ENCODE measurements around the gene ADPRM. TPM values are rescaled to one million over a fixed set of nuclear protein-coding genes. Genes with fewer than 3 reads are reported as not detected.

ADPRM gene, protein sequence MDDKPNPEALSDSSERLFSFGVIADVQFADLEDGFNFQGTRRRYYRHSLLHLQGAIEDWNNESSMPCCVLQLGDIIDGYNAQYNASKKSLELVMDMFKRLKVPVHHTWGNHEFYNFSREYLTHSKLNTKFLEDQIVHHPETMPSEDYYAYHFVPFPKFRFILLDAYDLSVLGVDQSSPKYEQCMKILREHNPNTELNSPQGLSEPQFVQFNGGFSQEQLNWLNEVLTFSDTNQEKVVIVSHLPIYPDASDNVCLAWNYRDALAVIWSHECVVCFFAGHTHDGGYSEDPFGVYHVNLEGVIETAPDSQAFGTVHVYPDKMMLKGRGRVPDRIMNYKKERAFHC
- total RNA-seq (10 to 100 TPM; 34.2 to 35.0 TPM), total RNA-seq (8.3 to 73.5 (median 32.2) reads per million in 172 experiments)
- polyA plus RNA-seq (2013, experiment 1 of 2), result 39.8 TPM
- 29.3 TPM for polyA plus RNA-seq (2013, experiment 2 of 2)

- no peaks in the 10 kb centered on the region for H3K9me3 ChIP-seq (ENCODE audit: control insufficient read depth in 1 of 2, insufficient read depth in 1 of 2, low read length in 2 of 2)
- peak within 1 kb of the TSS; percentile 81 for H3K4me3 ChIP-seq (ENCODE audit: low read length)
- H3K27ac ChIP-seq (ENCODE audit: low read depth in 1 of 2, low read length in 2 of 2), result peak within 1 kb of the TSS; percentile 84 to 95
- peaks cover 23% of the 10 kb centered on the region for H3K36me3 ChIP-seq (ENCODE audit: insufficient read depth, low read length)
- ATAC-seq (ENCODE audit: poor library complexity) (peak; percentile 84), DNase-seq (peak; percentile 76 to 95 (median 86))
- peak within 1 kb of the TSS; percentile 95 for H3K27ac Mint-ChIP-seq
- no peak for TF ChIP-seq CTCF (IDR thresholded peaks at IDR 0.05)
- H3K36me3 Mint-ChIP-seq (ENCODE audit: low read depth), result peaks cover 77% of the 10 kb centered on the region
- peak within 1 kb of the TSS; percentile 94 for H3K4me3 Mint-ChIP-seq
- no peaks in the 10 kb centered on the region for H3K9me3 Mint-ChIP-seq
- H3K27me3 ChIP-seq (ENCODE audit: control insufficient read depth in 1 of 2, insufficient read depth in 2 of 2, low read length in 2 of 2), result no peaks in the 10 kb centered on the region
- H3K4me1 Mint-ChIP-seq (ENCODE audit: low read depth), result peaks cover 70% of the 10 kb centered on the region
- POLR2A ChIA-PET, result interaction anchor here (0.6 to 1.9 kb wide), 4 partner anchors 33 to 148 kb away, joined by 3 to 7 read pairs (median 4); partner anchors contain the start of gene TMEM220
- H3K27me3 Mint-ChIP-seq, result no peaks in the 10 kb centered on the region
- CTCF ChIA-PET, result no interaction called here
- intact Hi-C loops (cut with DNase I, micrococcal nuclease), result loop anchor here in 1 of 2 experiments (5.0 kb wide), 1 partner anchor 1325 kb away; the partner anchor contains the start of gene MAP2K4
- H3K4me1 ChIP-seq (ENCODE audit: insufficient read depth, low read length), result peaks cover 39% of the 10 kb centered on the region
Observed at GRCh38 chr17:10697092-10698081, at the start of gene ADPRM, which contains the start of gene SCO1. Gene ADPRM, plus strand, starts transcription at chr17:10697594. Its CDS starts 7,333 bp downstream, at chr17:10704927. Gene SCO1, minus strand, starts transcription at chr17:10697533. Its CDS starts 26 bp downstream, at chr17:10697507.

- Histone ChIP-seq H3K9me3 (ENCODE audit: control insufficient read depth in 1 of 2, insufficient read depth in 1 of 2, low read length in 2 of 2) (no peaks in the 10 kb centered on the region), H3K36me3 (ENCODE audit: insufficient read depth, low read length) (no peaks in the 10 kb centered on the region), H3K27me3 (ENCODE audit: control insufficient read depth in 1 of 2, insufficient read depth in 2 of 2, low read length in 2 of 2) (no peaks in the 10 kb centered on the region), H3K4me3 (ENCODE audit: low read length) (no peak overlapping the region), H3K27ac (ENCODE audit: low read depth in 1 of 2, low read length in 2 of 2) (no peak overlapping the region), H3K4me1 (ENCODE audit: insufficient read depth, low read length) (peaks cover 10% of the 10 kb centered on the region)
- no peak for DNase-seq
- intact Hi-C loops (cut with DNase I, micrococcal nuclease), result loop anchor here (5.0 to 10.0 kb wide), 2 partner anchors 86 to 994 kb away; partner anchors contain the start of gene TMEM220 (in 1 of the 2)
- no peak for TF ChIP-seq CTCF (IDR thresholded peaks at IDR 0.05)
- Mint-ChIP-seq H3K4me1 (ENCODE audit: low read depth) (peaks cover 7% of the 10 kb centered on the region), H3K27ac (no peak overlapping the region), H3K4me3 (no peak overlapping the region), H3K9me3 (no peaks in the 10 kb centered on the region), H3K27me3 (no peaks in the 10 kb centered on the region), H3K36me3 (ENCODE audit: low read depth) (peaks cover 32% of the 10 kb centered on the region)
- CTCF ChIA-PET, result no interaction called here
- no peak for ATAC-seq (ENCODE audit: poor library complexity)
- POLR2A ChIA-PET, result no interaction called here
Observed at GRCh38 chr17:10648381-10648780, 49.0 kb upstream of the ADPRM start.

- Mint-ChIP-seq H3K4me1 (ENCODE audit: low read depth) (peaks cover 13% of the 10 kb centered on the region), H3K4me3 (no peak overlapping the region), H3K36me3 (ENCODE audit: low read depth) (peaks cover 30% of the 10 kb centered on the region), H3K27ac (no peak overlapping the region), H3K27me3 (no peaks in the 10 kb centered on the region), H3K9me3 (no peaks in the 10 kb centered on the region)
- H3K27me3 ChIP-seq (ENCODE audit: control insufficient read depth in 1 of 2, insufficient read depth in 2 of 2, low read length in 2 of 2), result no peaks in the 10 kb centered on the region
- DNase-seq, result no peak
- no peaks in the 10 kb centered on the region for H3K9me3 ChIP-seq (ENCODE audit: control insufficient read depth in 1 of 2, insufficient read depth in 1 of 2, low read length in 2 of 2)
- no peak for TF ChIP-seq CTCF (IDR thresholded peaks at IDR 0.05)
- no peak for ATAC-seq (ENCODE audit: poor library complexity)
- peaks cover 13% of the 10 kb centered on the region for H3K4me1 ChIP-seq (ENCODE audit: insufficient read depth, low read length)
- no peak overlapping the region for H3K27ac ChIP-seq (ENCODE audit: low read depth in 1 of 2, low read length in 2 of 2)
- intact Hi-C loops (cut with DNase I, micrococcal nuclease), result loop anchor here (5.0 to 10.0 kb wide), 2 partner anchors 86 to 993 kb away; partner anchors contain the start of gene TMEM220 (in 1 of the 2)
- POLR2A ChIA-PET, result no interaction called here
- H3K36me3 ChIP-seq (ENCODE audit: insufficient read depth, low read length), result no peaks in the 10 kb centered on the region
- H3K4me3 ChIP-seq (ENCODE audit: low read length), result no peak overlapping the region
- CTCF ChIA-PET, result no interaction called here
Observed at GRCh38 chr17:10648956-10649355, 48.4 kb upstream of the ADPRM start.

Data from CD4-positive, alpha-beta T cell (primary cell).